ENCODE measurements around the gene TCHP.

DNA sequence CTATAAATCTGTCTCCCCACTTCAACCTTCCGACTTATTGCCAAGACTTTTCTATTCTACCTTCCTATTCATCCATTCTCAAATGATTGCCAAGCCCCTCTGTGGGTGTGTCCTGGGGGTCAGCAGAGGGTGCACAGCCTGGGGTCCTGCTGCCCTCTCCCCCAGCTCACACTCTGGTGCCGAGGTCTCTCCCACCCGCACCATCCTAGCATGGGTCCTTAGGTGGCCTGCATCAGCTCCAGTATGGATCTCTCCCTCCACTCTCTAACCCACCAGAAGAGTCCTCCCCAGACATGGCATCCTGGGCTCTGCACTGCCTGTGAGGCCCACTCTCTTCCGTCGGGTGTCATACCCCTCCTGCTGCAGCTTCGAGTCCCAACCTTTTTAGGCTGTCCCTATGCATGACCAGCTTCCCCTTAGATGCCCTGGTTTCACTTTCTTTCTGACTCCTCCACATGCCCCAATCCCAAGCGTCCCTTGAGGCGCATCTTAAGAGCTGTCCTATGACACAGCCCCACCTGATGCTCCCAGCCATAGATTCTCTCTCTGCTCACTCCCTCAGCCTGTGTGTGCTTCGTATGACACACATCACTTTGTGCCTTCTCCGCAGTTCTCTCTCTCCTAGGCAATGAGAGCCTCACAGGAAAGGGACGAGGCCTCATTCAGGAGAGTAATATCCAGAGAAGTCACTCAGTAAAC is 52.2 kb downstream of the TCHP start:
- no peak for TF ChIP-seq RARB (CRISPR knock-in tag; IDR thresholded peaks at IDR 0.05)
- no peak for TF ChIP-seq PATZ1 (CRISPR knock-in tag; IDR thresholded peaks at IDR 0.05; ENCODE audit: borderline replicate concordance)
- TF ChIP-seq CREB5 (CRISPR knock-in tag; IDR thresholded peaks at IDR 0.05; ENCODE audit: low read depth) = no peak
- TF ChIP-seq TCF4 (CRISPR knock-in tag; IDR thresholded peaks at IDR 0.05; ENCODE audit: borderline replicate concordance) = no peak
- no peak for TF ChIP-seq ZNF8 (CRISPR knock-in tag; IDR thresholded peaks at IDR 0.05)
- no peak for TF ChIP-seq ZFP30 (CRISPR knock-in tag; IDR thresholded peaks at IDR 0.05)
- no peak for TF ChIP-seq ZFP3 (CRISPR knock-in tag; IDR thresholded peaks at IDR 0.05)
- no peak for TF ChIP-seq ESRRG (CRISPR knock-in tag; IDR thresholded peaks at IDR 0.05)
- no peak for TF ChIP-seq ZNF70 (CRISPR knock-in tag; IDR thresholded peaks at IDR 0.05)
- no peak for TF ChIP-seq BACH2 (CRISPR knock-in tag; IDR thresholded peaks at IDR 0.05; ENCODE audit: borderline replicate concordance)
- TF ChIP-seq OSR1 (CRISPR knock-in tag; IDR thresholded peaks at IDR 0.05) = no peak
- TF ChIP-seq PPARA (CRISPR knock-in tag; IDR thresholded peaks at IDR 0.05; ENCODE audit: borderline replicate concordance) = no peak

Data from SK-N-SH treated with all-trans-retinoic acid at 6 μM for 48 hours (cell line).